Measurements from ENCODE around the gene KDF1.

The KDF1 gene

GRCh38 chr1:26922431-26922729 lies 37.9 kb downstream of the KDF1 start:
- no peaks in the 10 kb centered on the region for H3K36me3 ChIP-seq (ENCODE audit: control insufficient read depth, insufficient read depth, low read length)
- no peaks in the 10 kb centered on the region for H3K9me3 ChIP-seq (ENCODE audit: control insufficient read depth, low read length)
- H3K9ac ChIP-seq: peak overlapping the region; percentile 61
- no peaks in the 10 kb centered on the region for H3K27me3 ChIP-seq (ENCODE audit: control insufficient read depth, insufficient read depth, low read length)
- H3K79me2 ChIP-seq: peaks cover 12% of the 10 kb centered on the region
- no peak overlapping the region for H2AFZ ChIP-seq
- peak overlapping the region; percentile 89 for H3K4me2 ChIP-seq (ENCODE audit: low read length)
- no peaks in the 10 kb centered on the region for H3K4me1 ChIP-seq
- TF ChIP-seq, protein P1, sequence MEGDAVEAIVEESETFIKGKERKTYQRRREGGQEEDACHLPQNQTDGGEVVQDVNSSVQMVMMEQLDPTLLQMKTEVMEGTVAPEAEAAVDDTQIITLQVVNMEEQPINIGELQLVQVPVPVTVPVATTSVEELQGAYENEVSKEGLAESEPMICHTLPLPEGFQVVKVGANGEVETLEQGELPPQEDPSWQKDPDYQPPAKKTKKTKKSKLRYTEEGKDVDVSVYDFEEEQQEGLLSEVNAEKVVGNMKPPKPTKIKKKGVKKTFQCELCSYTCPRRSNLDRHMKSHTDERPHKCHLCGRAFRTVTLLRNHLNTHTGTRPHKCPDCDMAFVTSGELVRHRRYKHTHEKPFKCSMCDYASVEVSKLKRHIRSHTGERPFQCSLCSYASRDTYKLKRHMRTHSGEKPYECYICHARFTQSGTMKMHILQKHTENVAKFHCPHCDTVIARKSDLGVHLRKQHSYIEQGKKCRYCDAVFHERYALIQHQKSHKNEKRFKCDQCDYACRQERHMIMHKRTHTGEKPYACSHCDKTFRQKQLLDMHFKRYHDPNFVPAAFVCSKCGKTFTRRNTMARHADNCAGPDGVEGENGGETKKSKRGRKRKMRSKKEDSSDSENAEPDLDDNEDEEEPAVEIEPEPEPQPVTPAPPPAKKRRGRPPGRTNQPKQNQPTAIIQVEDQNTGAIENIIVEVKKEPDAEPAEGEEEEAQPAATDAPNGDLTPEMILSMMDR (IDR thresholded peaks at IDR 0.05): no peak
- peak overlapping the region; percentile 89 for H3K4me3 ChIP-seq (ENCODE audit: low read depth, low read length)
- H3K27ac ChIP-seq: no peak overlapping the region

DNA sequence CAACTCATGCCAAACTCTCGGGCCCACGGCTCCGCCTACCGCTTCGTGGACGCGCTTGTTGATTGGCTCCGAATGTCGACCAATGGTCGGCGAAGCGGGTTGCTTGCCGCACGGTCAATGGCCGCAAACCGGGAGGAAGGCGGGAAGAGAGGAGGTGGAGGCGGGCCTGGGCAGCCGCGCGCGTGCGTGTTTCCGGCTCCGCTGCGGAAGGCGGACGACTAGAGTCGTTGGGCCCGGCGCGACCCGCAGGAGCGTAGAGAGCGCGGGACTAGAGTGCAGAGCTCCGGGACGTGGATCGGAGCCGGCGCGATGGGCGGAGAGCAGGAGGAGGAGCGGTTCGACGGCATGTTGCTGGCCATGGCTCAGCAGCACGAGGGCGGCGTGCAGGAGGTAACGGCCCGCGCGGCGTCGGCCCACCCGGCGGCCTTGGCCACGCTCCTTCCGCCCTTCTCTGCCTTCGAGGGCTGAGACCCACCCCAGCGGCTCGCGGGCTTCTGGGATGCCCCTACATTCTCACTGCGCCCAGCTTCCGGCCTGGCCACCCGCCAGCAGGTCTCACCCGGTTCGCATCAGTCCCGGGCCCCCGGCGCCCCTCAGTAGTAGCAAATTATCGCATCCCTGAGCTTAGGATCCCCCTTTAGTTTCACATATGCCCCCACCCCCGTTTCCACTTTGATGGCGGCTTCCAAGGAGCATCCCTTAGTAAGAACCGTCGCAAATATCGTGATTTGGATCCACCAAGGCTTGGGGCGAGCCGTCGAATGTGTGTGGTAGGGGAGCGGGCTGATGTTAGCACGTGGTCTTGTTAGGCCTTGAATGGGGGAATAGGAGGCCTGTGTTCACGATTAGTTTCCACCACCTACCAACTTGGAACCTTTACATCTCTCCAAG lies 38.5 kb downstream of the KDF1 start, which contains the start of gene NUDC:
Gene NUDC, plus strand, starts transcription at position 204 of the 891 bp plus-strand sequence. Its CDS starts 106 bp downstream, at position 310.
- TF ChIP-seq, protein P1 (IDR thresholded peaks at IDR 0.05): no peak
- Histone ChIP-seq H3K4me3 (ENCODE audit: low read depth, low read length) (peak within 1 kb of the TSS; percentile 89), H3K9ac (peak within 1 kb of the TSS; percentile 61), H3K27ac (peak within 1 kb of the TSS; percentile 66), H3K27me3 (ENCODE audit: control insufficient read depth, insufficient read depth, low read length) (no peaks in the 10 kb centered on the region), H3K4me1 (no peaks in the 10 kb centered on the region), H3K9me3 (ENCODE audit: control insufficient read depth, low read length) (no peaks in the 10 kb centered on the region), H2AFZ (peak within 1 kb of the TSS; percentile 94), H3K36me3 (ENCODE audit: control insufficient read depth, insufficient read depth, low read length) (no peaks in the 10 kb centered on the region), H3K79me2 (peaks cover 12% of the 10 kb centered on the region), H3K4me2 (ENCODE audit: low read length) (peak within 1 kb of the TSS; percentile 89)

- Histone ChIP-seq H3K36me3 (ENCODE audit: control insufficient read depth, insufficient read depth, low read length) (no peaks in the 10 kb centered on the region), H3K79me2 (peaks cover 11% of the 10 kb centered on the region), H3K4me1 (no peaks in the 10 kb centered on the region), H3K4me2 (ENCODE audit: low read length) (peak overlapping the region; percentile 89), H3K9ac (no peak overlapping the region), H3K9me3 (ENCODE audit: control insufficient read depth, low read length) (no peaks in the 10 kb centered on the region), H3K4me3 (ENCODE audit: low read depth, low read length) (peak overlapping the region; percentile 89), H3K27me3 (ENCODE audit: control insufficient read depth, insufficient read depth, low read length) (no peaks in the 10 kb centered on the region), H2AFZ (peak overlapping the region; percentile 94), H3K27ac (peak overlapping the region; percentile 63)
- TF ChIP-seq, protein P1 (IDR thresholded peaks at IDR 0.05): no peak
Measured at GRCh38 chr1:26921126-26921539, 39.1 kb downstream of the KDF1 start.

- H3K79me2 ChIP-seq: no peaks in the 10 kb centered on the region
- H3K9me3 ChIP-seq (ENCODE audit: control insufficient read depth, low read length): no peaks in the 10 kb centered on the region
- no peak overlapping the region for H3K9ac ChIP-seq
- H3K4me1 ChIP-seq: peaks cover 3% of the 10 kb centered on the region
- no peak overlapping the region for H3K4me3 ChIP-seq (ENCODE audit: low read depth, low read length)
- H2AFZ ChIP-seq: no peak overlapping the region
- no peak overlapping the region for H3K27ac ChIP-seq
- H3K4me2 ChIP-seq (ENCODE audit: low read length): no peak overlapping the region
- TF ChIP-seq, protein P1 (IDR thresholded peaks at IDR 0.05): no peak
- H3K27me3 ChIP-seq (ENCODE audit: control insufficient read depth, insufficient read depth, low read length): no peaks in the 10 kb centered on the region
- no peaks in the 10 kb centered on the region for H3K36me3 ChIP-seq (ENCODE audit: control insufficient read depth, insufficient read depth, low read length)
Measured at GRCh38 chr1:26915204-26915842, 44.9 kb downstream of the KDF1 start.
